GM21576 (cell line): ENCODE results near the gene PSMD1.
"Not testable (repeated sequence)": the region's sequence is repeated elsewhere in the genome, so short reads cannot be mapped to it uniquely, and the experiment has no call there.

Source experiments
- ATAC-seq: cut with Tn5 transposase; IDR thresholded peaks from one replicate; pipeline ENCODE4 v1.9.1; 2021; ENCODE audit warnings: mild to moderate bottlenecking, moderate library complexity; ENCODE audit not compliant: unreplicated experiment

The PSMD1 gene

DNA sequence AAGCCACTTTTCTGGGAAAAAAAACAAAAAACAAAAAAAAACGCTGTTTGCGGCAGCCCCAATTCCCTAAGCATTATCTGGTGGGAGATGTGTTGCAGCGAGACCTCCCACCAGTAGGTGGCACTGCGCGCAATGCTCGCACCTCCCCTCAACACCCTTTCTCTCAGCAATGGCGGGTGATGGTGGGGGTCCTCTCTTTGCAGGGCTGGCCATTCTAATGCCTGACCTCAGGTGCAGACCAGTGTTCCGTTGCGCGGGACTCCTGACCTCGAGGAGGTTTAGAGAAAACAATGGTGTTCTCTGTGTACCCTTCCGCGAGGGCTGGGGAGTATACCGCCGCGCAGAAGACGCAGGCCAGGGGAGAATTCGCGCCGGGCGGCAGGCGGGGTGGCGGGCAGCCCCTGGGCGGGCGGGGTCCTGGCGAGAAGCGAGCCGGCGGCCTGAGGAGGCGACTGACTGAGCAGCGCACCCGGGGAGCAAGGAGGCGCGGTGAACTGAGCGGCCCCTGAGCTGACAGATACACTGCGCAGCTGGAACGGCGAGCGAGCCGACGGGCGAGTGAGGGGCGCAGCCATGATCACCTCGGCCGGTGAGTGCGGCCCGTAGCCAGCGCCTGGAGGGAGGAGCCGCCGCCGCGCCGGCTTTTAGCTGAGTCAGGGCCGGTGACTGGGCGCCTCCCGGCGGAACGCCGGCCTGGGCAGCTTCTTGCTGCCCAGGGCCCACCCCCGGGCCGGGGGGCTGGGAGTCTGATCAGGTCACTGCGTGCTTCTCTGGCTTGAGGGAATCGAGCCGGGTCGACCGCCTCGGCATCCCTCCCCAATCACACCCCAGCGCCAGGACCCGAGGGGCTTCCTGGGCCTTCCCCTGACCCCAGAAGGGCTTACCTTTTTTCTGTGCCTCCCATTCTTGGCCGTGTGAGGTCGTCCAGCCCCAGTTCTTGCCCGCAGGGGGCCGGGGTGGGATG lies at the start of gene PSMD1:
Gene PSMD1 (plus strand): TSS at position 415 of the 964 bp plus-strand sequence. CDS start 159 bp downstream, at position 574.
- ATAC-seq, result peak; percentile 71

- no peak for ATAC-seq
Observed at GRCh38 chr2:231007286-231008098, 49.2 kb upstream of the PSMD1 start.

DNA sequence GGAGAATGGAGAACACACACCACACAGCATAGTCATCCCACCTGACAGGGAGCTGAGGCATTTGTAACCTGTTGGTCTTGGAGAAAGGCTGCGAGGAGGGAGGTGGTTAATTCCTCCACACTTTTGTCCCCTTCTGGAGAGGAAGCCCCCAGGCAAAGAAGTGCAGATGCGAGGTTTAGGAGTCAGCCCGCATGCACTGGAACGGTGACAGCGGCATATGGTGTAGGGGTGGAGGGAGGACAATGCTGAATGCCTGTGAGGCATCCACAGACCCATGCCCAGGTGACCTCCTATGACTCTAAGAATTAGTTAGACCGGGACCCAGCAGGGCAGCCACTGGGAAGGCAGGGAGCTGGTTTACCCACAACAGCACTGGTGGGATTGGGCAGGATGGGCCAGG lies 48.5 kb upstream of the PSMD1 start:
- ATAC-seq, result no peak

- ATAC-seq, result no peak
Observed at GRCh38 chr2:231009236-231009919, 47.3 kb upstream of the PSMD1 start.

DNA sequence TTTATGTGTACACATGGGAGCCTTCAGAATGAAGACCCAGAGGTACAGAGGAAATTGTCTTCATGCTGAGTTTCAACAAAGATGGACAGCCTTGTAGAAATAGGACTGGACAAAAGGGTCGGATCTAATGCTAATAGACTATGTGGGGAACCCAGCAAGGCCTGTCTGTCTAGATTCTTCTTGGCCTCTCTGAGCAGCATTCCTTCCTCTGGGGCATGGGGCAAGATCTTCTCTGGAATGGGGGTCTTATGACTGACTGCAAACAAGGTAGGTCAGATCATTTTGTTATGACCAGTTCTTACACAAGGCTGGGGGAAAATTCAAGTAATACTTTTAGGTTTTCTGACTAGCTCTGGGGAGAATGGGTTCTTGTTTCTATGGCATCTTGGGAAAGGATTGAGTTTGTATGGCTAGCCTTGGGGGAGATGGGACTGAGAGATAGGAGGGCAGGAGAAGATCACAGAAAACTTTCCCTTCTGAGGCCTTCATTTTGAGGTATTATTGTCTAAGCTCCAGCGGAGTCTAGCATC lies 46.4 kb upstream of the PSMD1 start:
- no peak for ATAC-seq

- no peak for ATAC-seq
Observed at GRCh38 chr2:231011526-231011925, 45.1 kb upstream of the PSMD1 start.

DNA sequence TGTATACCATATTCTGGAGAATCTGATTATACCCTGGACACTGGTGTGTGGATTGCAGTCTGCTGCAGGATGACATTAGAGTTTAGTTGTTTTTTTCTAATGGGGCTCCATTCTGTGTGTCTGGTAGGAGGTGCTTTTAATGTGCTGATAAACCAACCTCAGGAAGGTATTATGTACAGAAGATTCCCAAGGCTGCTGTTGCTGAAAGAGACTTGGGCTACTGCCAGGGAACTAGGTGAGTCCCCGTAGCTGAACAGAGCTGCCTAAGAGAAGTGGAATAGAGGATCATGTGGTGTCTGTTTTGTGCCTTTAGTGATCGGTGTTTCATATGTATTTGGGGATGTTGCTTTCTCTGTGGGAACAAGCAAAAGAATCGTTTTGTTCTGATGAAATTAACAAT lies 44.2 kb upstream of the PSMD1 start:
- ATAC-seq, result no peak

DNA sequence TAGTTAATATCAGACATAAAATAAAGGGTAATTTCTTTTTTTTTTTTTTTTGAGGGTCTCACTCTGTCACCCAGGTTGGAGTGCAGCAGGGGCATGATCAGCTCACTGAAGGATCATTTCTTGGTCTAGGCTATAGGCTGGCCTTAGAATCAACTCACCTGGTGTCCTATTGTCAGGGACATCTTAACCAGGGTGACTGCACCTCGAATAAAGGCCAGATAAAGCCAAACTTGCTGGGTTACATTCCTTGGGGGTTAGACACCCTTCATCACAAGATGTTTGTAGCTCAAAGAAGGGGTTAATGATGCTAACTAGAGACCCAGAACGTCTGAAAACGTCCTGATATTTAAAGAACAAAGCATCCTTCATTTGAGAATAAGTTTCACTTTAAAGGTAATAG lies 42.8 kb upstream of the PSMD1 start:
- ATAC-seq, result no peak

GRCh38 chr2:231015478-231015877 lies 41.2 kb upstream of the PSMD1 start:
- no peak for ATAC-seq

DNA sequence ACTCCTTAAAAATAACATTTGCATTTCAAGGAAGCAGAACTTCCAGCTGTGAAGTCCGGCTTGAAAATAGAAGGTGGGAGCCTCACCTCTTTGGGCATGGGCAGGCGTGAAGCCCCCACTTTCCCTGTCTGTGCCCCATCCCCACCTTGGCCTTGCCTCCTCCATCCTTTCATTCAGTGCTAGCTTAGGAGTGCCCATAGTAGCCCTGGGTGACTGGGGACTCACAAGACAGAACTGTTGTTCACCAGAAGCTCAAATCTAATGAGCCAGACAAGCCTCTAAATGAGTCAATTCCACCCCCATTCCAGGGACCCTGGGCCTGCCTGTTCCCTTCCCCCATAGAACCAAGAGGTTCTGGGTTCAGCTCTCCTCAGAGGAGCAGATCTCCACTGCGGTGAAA lies 40.7 kb upstream of the PSMD1 start:
- ATAC-seq, result no peak

DNA sequence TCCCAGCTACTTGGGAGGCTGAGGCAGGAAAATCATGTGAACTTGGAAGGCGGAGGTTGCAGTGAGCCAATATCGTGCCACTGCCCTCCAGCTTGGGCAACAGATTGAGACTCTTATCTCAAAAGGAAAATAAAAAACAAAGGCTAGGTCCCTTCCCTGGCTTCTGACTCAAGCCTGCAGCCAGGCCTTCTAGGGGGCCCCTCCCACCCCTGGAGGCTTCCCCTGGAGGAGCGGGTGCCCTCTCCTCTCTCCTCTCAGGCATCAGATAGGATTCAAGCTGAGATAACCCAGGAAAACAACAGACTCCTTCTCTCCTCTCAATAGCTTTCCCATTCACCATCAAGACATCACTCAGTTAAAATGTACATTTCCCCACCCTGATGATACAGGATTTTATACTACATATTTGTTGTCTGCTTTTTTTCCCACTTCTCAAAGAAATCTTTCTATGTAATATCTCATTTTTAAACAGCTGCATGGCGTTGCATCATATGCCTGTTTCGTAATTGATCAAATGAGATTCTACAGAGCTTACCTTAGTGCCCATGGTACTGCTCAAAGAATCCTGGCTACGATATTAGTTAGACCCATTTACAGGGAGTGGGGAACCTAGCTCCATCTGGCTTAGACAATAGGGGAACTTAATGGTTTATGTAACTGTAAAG lies 40.0 kb upstream of the PSMD1 start:
- no peak for ATAC-seq

DNA sequence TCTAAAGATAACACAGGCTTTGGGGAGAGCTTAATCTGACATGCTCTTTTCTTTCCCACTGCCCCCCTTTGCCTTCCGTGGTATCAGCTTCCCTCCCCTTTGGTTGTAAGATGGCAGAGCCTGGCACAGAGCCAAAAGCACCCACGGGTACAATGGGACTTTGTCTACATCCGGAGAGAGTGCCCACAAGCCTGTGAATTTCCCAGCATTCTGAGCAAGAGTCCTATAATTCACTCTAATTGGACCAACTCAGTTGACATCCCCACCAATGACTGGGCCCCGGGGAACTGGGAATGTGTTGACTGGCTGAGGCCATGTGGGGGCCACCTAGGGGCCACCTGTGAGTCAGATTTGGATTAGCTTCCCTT lies 39.5 kb upstream of the PSMD1 start:
- no peak for ATAC-seq

GRCh38 chr2:231018184-231018583 lies 38.5 kb upstream of the PSMD1 start:
- no peak for ATAC-seq

DNA sequence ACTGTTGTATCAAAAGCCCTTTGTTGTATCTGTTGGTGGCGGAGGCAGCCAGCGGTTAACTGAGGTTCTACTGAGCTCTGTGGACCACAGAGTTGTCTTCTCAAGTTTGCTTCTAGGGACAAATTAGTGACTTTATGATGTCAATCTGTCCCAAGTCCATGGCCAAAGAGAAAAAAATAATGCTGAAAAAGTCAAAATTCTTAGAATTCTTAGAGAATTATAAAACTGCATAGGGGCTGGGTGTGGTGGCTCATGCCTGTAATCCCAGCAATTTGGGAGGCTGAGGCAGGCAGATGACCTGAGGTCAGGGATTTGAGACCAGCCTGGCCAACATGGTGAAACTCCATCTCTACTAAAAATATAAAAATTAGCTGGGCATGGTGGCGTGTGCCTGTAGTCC lies 31.6 kb upstream of the PSMD1 start:
- not testable (repeated sequence) for ATAC-seq

GRCh38 chr2:231028889-231029288 lies 27.8 kb upstream of the PSMD1 start:
- ATAC-seq, result no peak

- ATAC-seq, result no peak
Observed at GRCh38 chr2:231029563-231029962, 27.1 kb upstream of the PSMD1 start.

GRCh38 chr2:231030725-231031124 lies 25.9 kb upstream of the PSMD1 start:
- no peak for ATAC-seq

GRCh38 chr2:231032575-231033140 lies 24.0 kb upstream of the PSMD1 start:
- ATAC-seq, result no peak

DNA sequence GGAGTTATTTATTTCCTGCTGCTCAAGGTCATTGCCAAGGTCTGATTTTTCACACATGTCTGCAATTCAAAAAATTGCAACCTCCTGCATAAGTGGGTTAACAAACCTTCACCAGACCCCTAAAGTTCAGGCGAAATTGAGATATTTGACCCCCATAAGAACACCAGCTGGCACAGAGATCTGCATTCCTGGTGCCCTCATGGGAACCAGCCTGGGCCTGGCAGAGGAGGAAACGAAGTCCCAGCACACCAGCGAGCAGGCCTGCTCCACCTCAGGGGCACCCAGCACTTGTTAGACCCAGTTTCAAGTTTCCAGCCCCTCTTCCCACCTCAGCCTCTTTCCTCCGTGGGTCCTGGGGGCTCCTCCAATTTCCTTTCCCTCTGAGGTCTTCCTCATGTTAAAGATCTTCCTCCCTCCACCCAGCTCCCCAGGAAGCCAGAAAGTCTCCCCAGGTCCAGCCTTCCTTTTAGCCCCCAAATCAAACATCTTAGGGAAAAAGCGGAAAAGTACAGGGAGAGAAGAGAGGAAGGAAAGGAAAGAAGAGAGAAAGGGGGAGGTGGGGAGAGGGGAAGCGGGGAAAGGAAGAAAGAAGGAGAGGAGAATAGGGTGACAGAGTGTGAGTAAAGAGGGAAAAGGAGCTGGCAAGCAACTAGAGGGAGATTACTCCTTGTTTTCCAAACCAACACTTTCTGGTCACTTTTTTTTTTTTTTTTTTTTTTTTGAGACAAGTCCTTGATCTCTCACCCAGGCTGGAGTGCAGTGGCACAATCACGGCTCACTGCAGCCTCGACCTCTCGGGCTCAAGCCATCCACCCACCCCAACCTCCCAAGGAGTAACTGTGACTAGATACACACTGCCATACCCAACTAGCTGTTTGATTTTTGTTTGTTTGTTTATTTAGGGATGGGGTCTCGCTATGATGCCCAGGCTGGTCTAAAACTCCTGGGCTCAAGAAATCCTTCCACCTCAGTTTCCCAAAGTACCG lies 23.2 kb upstream of the PSMD1 start:
- no peak for ATAC-seq
